ENCODE data around the gene TMEM156. TPM values are rescaled to one million over a fixed set of nuclear protein-coding genes. Genes with fewer than 3 reads are reported as not detected.

TMEM156 gene
- polyA plus RNA-seq, 1 of the 3 experiments (the other 2 are of a cell fraction), result 0.13 TPM

DNA sequence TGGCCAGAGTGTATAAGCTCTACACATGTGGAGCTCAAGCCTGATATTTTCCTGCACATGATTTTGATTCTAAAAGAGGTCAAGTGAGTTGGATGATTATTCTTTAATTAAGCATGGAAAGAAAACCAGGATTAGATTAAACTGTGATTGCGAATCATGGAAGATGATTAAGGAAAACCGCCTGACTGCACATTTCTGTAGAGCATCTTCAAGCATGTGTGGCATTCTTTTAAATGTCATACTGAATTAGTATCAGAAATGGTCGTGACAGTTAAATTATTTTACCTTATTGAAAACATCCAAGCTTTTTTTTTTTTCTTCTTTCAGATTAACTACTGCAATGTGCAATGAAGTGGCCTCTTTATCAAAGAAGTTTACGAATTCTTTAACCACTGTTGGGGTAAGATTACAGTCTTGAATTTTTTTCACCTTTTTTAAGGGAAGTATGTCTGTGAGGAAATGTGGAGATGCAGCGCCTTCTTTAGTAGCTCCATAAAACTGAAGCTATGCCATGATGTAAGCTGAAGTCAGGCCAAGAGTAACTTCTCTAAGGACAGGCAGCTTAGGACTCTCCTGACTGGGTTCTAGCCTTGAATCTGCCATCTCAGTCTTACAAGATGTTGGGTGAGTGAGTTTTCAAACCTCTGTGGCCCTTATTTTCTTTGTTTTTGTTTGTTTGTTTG lies 96.7 kb downstream of the TMEM156 start:
- no peaks in the 10 kb centered on the region for H3K9me3 ChIP-seq
- H3K27me3 ChIP-seq (ENCODE audit: insufficient read depth), result no peaks in the 10 kb centered on the region
- CTCF ChIA-PET, result interaction anchor here (1.0 kb wide), 1 partner anchor 33 kb away, joined by 3 read pairs; no protein-coding TSS in a partner anchor
- no peak overlapping the region for H3K9ac ChIP-seq
- no peak overlapping the region for H3K27ac ChIP-seq (ENCODE audit: low read depth in 2 of 2, low read length in 1 of 2)
- no peak for DNase-seq
- POLR2A ChIA-PET, result no interaction called here
- no peak overlapping the region for H2AFZ ChIP-seq (ENCODE audit: low read depth)
- H3K79me2 ChIP-seq (ENCODE audit: insufficient read depth), result no peaks in the 10 kb centered on the region
- no peaks in the 10 kb centered on the region for H3K4me1 ChIP-seq (ENCODE audit: control insufficient read depth in 1 of 2, insufficient read depth in 2 of 2, low read depth in 1 of 2, low read length in 1 of 2)
- no peaks in the 10 kb centered on the region for H3K9me2 ChIP-seq
- H3K4me2 ChIP-seq, result no peak overlapping the region
- H3K4me3 ChIP-seq (ENCODE audit: low read depth in 2 of 2, low read length in 1 of 2), result no peak overlapping the region
- TF ChIP-seq CTCF (IDR thresholded peaks at IDR 0.05) (no peak), PBX3 (IDR thresholded peaks at IDR 0.05) (peak; percentile 25; the same call in 1 of the 2 replicates), EP300 (IDR thresholded peaks at IDR 0.05; ENCODE audit: borderline replicate concordance in 1 of 2, low read depth in 1 of 2, low read length in 1 of 2) (0 out of 4 replicates have a peak, but pooled peaks of 1 of the 2 experiments have one; percentile 9)
- 80% methylated on average over 5 of the region's 5 CpGs for WGBS (ENCODE audit: low lambda C conversion rate)
- H3F3A ChIP-seq (replicated peaks; ENCODE audit: insufficient read depth), result no peaks in the 10 kb centered on the region
- peaks cover 5 to 79% of the 10 kb centered on the region in 2 experiments for H3K36me3 ChIP-seq (replicated peaks in 1 of 2; ENCODE audit: control insufficient read depth in 1 of 2, insufficient read depth in 2 of 2, low read length in 1 of 2)
- no peaks in the 10 kb centered on the region for H4K20me1 ChIP-seq (ENCODE audit: insufficient read depth)

DNA sequence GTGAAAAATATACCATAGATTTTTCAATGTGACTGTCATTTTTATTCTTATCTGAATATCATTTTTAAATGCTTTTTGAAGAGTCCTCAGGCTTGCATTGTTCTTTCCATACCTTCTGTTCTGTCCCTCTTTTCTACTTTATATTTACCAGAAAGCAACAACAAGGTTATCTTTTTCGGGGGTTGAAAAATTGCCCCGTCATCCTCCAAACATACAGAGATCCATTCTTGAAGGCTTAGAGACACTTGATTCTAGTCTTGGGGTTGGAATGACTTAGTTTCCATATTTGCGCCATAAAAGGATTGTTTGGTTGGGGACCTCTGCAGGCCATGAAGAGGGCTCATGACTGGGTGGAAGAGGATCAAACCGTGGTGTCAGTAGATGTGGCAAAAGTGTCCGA lies 101.1 kb downstream of the TMEM156 start:
- H3K4me2 ChIP-seq, result no peak overlapping the region
- H3K9ac ChIP-seq, result no peak overlapping the region
- no peak overlapping the region for H3K4me3 ChIP-seq (ENCODE audit: low read depth in 2 of 2, low read length in 1 of 2)
- no peaks in the 10 kb centered on the region for H3K9me3 ChIP-seq
- H4K20me1 ChIP-seq (ENCODE audit: insufficient read depth), result no peaks in the 10 kb centered on the region
- H3K79me2 ChIP-seq (ENCODE audit: insufficient read depth), result no peaks in the 10 kb centered on the region
- H3K9me2 ChIP-seq, result no peaks in the 10 kb centered on the region
- ChIA-PET CTCF (interaction anchor here (1.2 to 1.5 kb wide), 2 partner anchors 22 to 204 kb away, joined by 3 read pairs; no protein-coding TSS in a partner anchor), POLR2A (interaction anchor here (1.0 to 1.2 kb wide), 2 partner anchors 12 to 113 kb away, joined by 3 read pairs; no protein-coding TSS in a partner anchor)
- H3K27ac ChIP-seq (ENCODE audit: low read depth in 2 of 2, low read length in 1 of 2), result no peak overlapping the region
- whole genome bisulfite sequencing (ENCODE audit: low lambda C conversion rate), result 89% methylated on average over 5 of the region's 5 CpGs
- peaks cover 8 to 73% of the 10 kb centered on the region in 2 experiments for H3K36me3 ChIP-seq (replicated peaks in 1 of 2; ENCODE audit: control insufficient read depth in 1 of 2, insufficient read depth in 2 of 2, low read length in 1 of 2)
- no peak for TF ChIP-seq NRF1 (IDR thresholded peaks at IDR 0.05; ENCODE audit: low read depth, low read length)
- TF ChIP-seq SIN3A (IDR thresholded peaks at IDR 0.05; ENCODE audit: borderline replicate concordance, low read depth, low read length), result no peak
- TF ChIP-seq RCOR1 (IDR thresholded peaks at IDR 0.05; ENCODE audit: low read length), result no peak
- TF ChIP-seq REST (IDR thresholded peaks at IDR 0.05; ENCODE audit: low read depth, low read length), result no peak
- no peak for TF ChIP-seq FOXM1 (IDR thresholded peaks at IDR 0.05; ENCODE audit: low read depth)
- TF ChIP-seq MEF2A (IDR thresholded peaks at IDR 0.05; ENCODE audit: borderline replicate concordance, low read depth), result no peak
- TF ChIP-seq YY1 (IDR thresholded peaks at IDR 0.05; ENCODE audit: low read depth), result no peak
- TF ChIP-seq USF2 (IDR thresholded peaks at IDR 0.05; ENCODE audit: borderline replicate concordance, low read depth, low read length), result no peak
- TF ChIP-seq GATA2 (CRISPR knock-in tag; IDR thresholded peaks at IDR 0.05), result no peak
- H3K27me3 ChIP-seq (ENCODE audit: insufficient read depth), result no peaks in the 10 kb centered on the region
- H2AFZ ChIP-seq (ENCODE audit: low read depth), result no peak overlapping the region
- DNase-seq, result no peak
- H3K4me1 ChIP-seq (ENCODE audit: control insufficient read depth in 1 of 2, insufficient read depth in 2 of 2, low read depth in 1 of 2, low read length in 1 of 2), result peaks cover 0 to 9% of the 10 kb centered on the region in 2 experiments; a peak in 1 of 4 replicates
- no peaks in the 10 kb centered on the region for H3F3A ChIP-seq (replicated peaks; ENCODE audit: insufficient read depth)
